GM21390 (cell line): Measurements from ENCODE around the gene NT5C3A.
"Not testable (repeated sequence)": the region's sequence is repeated elsewhere in the genome, so short reads cannot be mapped to it uniquely, and the experiment has no call there.

ENCODE experiments used
- ATAC-seq: cut with Tn5 transposase; IDR thresholded peaks from one replicate; pipeline ENCODE4 v1.9.1; 2021; ENCODE audit not compliant: unreplicated experiment

NT5C3A gene

GRCh38 chr7:33043501-33044400 is 18.8 kb downstream of the NT5C3A start:
- ATAC-seq, result no peak

- ATAC-seq, result no peak
These were observed 20.7 kb downstream of the NT5C3A start for GRCh38 chr7:33041631-33042428.

GRCh38 chr7:33040803-33041516 is 21.6 kb downstream of the NT5C3A start:
- ATAC-seq, result peak; percentile 91

GRCh38 chr7:33039903-33040292 is 22.7 kb downstream of the NT5C3A start:
- ATAC-seq, result no peak

GRCh38 chr7:33039257-33039902 is 23.2 kb downstream of the NT5C3A start:
- ATAC-seq, result peak; percentile 29

- no peak for ATAC-seq
These were observed 23.9 kb downstream of the NT5C3A start for GRCh38 chr7:33038639-33039038.

GRCh38 chr7:33035776-33036175 is 26.8 kb downstream of the NT5C3A start:
- no peak for ATAC-seq

GRCh38 chr7:33024189-33024757 is 38.3 kb downstream of the NT5C3A start:
- ATAC-seq, result no peak

GRCh38 chr7:33012364-33012763 is 50.2 kb downstream of the NT5C3A start:
- ATAC-seq, result no peak

GRCh38 chr7:33009734-33010133 is 52.8 kb downstream of the NT5C3A start:
- ATAC-seq, result no peak

- ATAC-seq, result not testable (repeated sequence)
These were observed 56.9 kb downstream of the NT5C3A start for GRCh38 chr7:33005690-33006089.

- not testable (repeated sequence) for ATAC-seq
These were observed 57.4 kb downstream of the NT5C3A start for GRCh38 chr7:33005193-33005592.

- not testable (repeated sequence) for ATAC-seq
These were observed 58.4 kb downstream of the NT5C3A start for GRCh38 chr7:33004104-33004616.

- not testable (repeated sequence) for ATAC-seq
These were observed 59.5 kb downstream of the NT5C3A start for GRCh38 chr7:33003111-33003510.

- not testable (repeated sequence) for ATAC-seq
These were observed 63.2 kb downstream of the NT5C3A start for GRCh38 chr7:32999380-32999779.

GRCh38 chr7:32998361-32999171 is 64.0 kb downstream of the NT5C3A start:
- ATAC-seq, result peak; percentile 74

- not testable (repeated sequence) for ATAC-seq
These were observed 64.6 kb downstream of the NT5C3A start for GRCh38 chr7:32997956-32998355.

GRCh38 chr7:32992750-32993149 is 69.8 kb downstream of the NT5C3A start:
- ATAC-seq, result not testable (repeated sequence)

- not testable (repeated sequence) for ATAC-seq
These were observed 70.4 kb downstream of the NT5C3A start for GRCh38 chr7:32991975-32992700.
